ENCODE results near the gene PTPRA.

- TF ChIP-seq CBX3 (IDR thresholded peaks at IDR 0.05; ENCODE audit: borderline replicate concordance, low read depth) (no peak), EP300 (IDR thresholded peaks at IDR 0.05; ENCODE audit: borderline replicate concordance in 1 of 2, control insufficient read depth in 1 of 2, low read depth in 2 of 2, low read length in 2 of 2) (no peak), MAX (IDR thresholded peaks at IDR 0.05; ENCODE audit: low read depth, low read length) (no peak), CTCF (IDR thresholded peaks at IDR 0.05 in 2 of 3, conservative IDR thresholded peaks at IDR 0.05 in 1 of 3; ENCODE audit: control insufficient read depth in 2 of 3, extremely low read depth in 1 of 3, insufficient read depth in 1 of 3, low read depth in 3 of 3, low read length in 3 of 3) (no peak), FOXM1 (IDR thresholded peaks at IDR 0.05; ENCODE audit: low read depth, low read length) (no peak), ATF3 (IDR thresholded peaks at IDR 0.05; ENCODE audit: borderline replicate concordance, extremely low read depth, low read depth, low read length) (no peak), TCF7 (IDR thresholded peaks at IDR 0.05; ENCODE audit: borderline replicate concordance) (no peak), FOXK2 (IDR thresholded peaks at IDR 0.05) (no peak), CBX5 (IDR thresholded peaks at IDR 0.05; ENCODE audit: low read depth) (no peak), BCLAF1 (IDR thresholded peaks at IDR 0.05) (no peak), PKNOX1 (IDR thresholded peaks at IDR 0.05) (no peak)
These were observed 168.7 kb downstream of the PTPRA start for GRCh38 chr20:3041854-3042409.
